Measurements from ENCODE around the gene TMEM72. TPM values are rescaled to one million over a fixed set of nuclear protein-coding genes. Genes with fewer than 3 reads are reported as not detected.

The TMEM72 gene
- total and polyA plus RNA-seq, 5 donors, result 0.14 to 0.71 (median 0.26) TPM; not detected in 1

GRCh38 chr10:44889834-44890233 is 21.3 kb upstream of the TMEM72 start:
- H3K9me3 ChIP-seq (ENCODE audit: control insufficient read depth, low read length), result no peaks in the 10 kb centered on the region
- no peaks in the 10 kb centered on the region for H3K27me3 ChIP-seq (ENCODE audit: control insufficient read depth, insufficient read depth)
- H3K4me1 ChIP-seq (ENCODE audit: control insufficient read depth, insufficient read depth, low read length), result no peaks in the 10 kb centered on the region
- H3K4me3 ChIP-seq (ENCODE audit: low read length), result no peak overlapping the region
- DNase-seq (no peak), ATAC-seq (no peak)
- H3K27ac ChIP-seq (ENCODE audit: low read length), result no peak overlapping the region
- intact Hi-C loops (cut with DNase I), result no loop called here
- WGBS, result 56% methylated on average over 1 of the region's 1 CpG

- H3K4me1 ChIP-seq (ENCODE audit: control insufficient read depth, insufficient read depth, low read length), result no peaks in the 10 kb centered on the region
- DNase-seq, result no peak
- peak in 1 of 2 donors; percentile 29 for ATAC-seq
- no peaks in the 10 kb centered on the region for H3K27me3 ChIP-seq (ENCODE audit: control insufficient read depth, insufficient read depth)
- 90% methylated on average over 6 of the region's 6 CpGs for WGBS
- intact Hi-C loops (cut with DNase I), result no loop called here
- no peak overlapping the region for H3K4me3 ChIP-seq (ENCODE audit: low read length)
- no peaks in the 10 kb centered on the region for H3K9me3 ChIP-seq (ENCODE audit: control insufficient read depth, low read length)
- no peak overlapping the region for H3K27ac ChIP-seq (ENCODE audit: low read length)
Measured at GRCh38 chr10:44890696-44891563, 20.2 kb upstream of the TMEM72 start.

GRCh38 chr10:44891721-44892120 is 19.4 kb upstream of the TMEM72 start:
- ATAC-seq (no peak), DNase-seq (no peak)
- Histone ChIP-seq H3K9me3 (ENCODE audit: control insufficient read depth, low read length) (no peaks in the 10 kb centered on the region), H3K4me1 (ENCODE audit: control insufficient read depth, insufficient read depth, low read length) (no peaks in the 10 kb centered on the region), H3K27me3 (ENCODE audit: control insufficient read depth, insufficient read depth) (no peaks in the 10 kb centered on the region), H3K27ac (ENCODE audit: low read length) (no peak overlapping the region), H3K4me3 (ENCODE audit: low read length) (no peak overlapping the region)
- intact Hi-C loops (cut with DNase I), result no loop called here
- WGBS, result 78% methylated on average over 1 of the region's 1 CpG

- DNase-seq, result no peak
- no peaks in the 10 kb centered on the region for H3K27me3 ChIP-seq (ENCODE audit: control insufficient read depth, insufficient read depth)
- H3K4me3 ChIP-seq (ENCODE audit: low read length), result no peak overlapping the region
- WGBS, result 90% methylated on average over 5 of the region's 5 CpGs
- H3K4me1 ChIP-seq (ENCODE audit: control insufficient read depth, insufficient read depth, low read length), result no peaks in the 10 kb centered on the region
- ATAC-seq, result no peak
- H3K27ac ChIP-seq (ENCODE audit: low read length), result no peak overlapping the region
- intact Hi-C loops (cut with DNase I), result no loop called here
- H3K9me3 ChIP-seq (ENCODE audit: control insufficient read depth, low read length), result no peaks in the 10 kb centered on the region
Measured at GRCh38 chr10:44893604-44894468, 17.3 kb upstream of the TMEM72 start.

GRCh38 chr10:44894691-44895090 is 16.4 kb upstream of the TMEM72 start:
- H3K4me1 ChIP-seq (ENCODE audit: control insufficient read depth, insufficient read depth, low read length), result no peaks in the 10 kb centered on the region
- H3K27ac ChIP-seq (ENCODE audit: low read length), result no peak overlapping the region
- H3K4me3 ChIP-seq (ENCODE audit: low read length), result no peak overlapping the region
- no peak for DNase-seq
- no peak for ATAC-seq
- 94% methylated on average over 4 of the region's 4 CpGs for WGBS
- no peaks in the 10 kb centered on the region for H3K9me3 ChIP-seq (ENCODE audit: control insufficient read depth, low read length)
- intact Hi-C loops (cut with DNase I), result no loop called here
- no peaks in the 10 kb centered on the region for H3K27me3 ChIP-seq (ENCODE audit: control insufficient read depth, insufficient read depth)

- Histone ChIP-seq H3K4me1 (ENCODE audit: control insufficient read depth, insufficient read depth, low read length) (no peaks in the 10 kb centered on the region), H3K27ac (ENCODE audit: low read length) (no peak overlapping the region), H3K27me3 (ENCODE audit: control insufficient read depth, insufficient read depth) (no peaks in the 10 kb centered on the region), H3K9me3 (ENCODE audit: control insufficient read depth, low read length) (no peaks in the 10 kb centered on the region), H3K4me3 (ENCODE audit: low read length) (no peak overlapping the region)
- intact Hi-C loops (cut with DNase I), result no loop called here
- DNase-seq (no peak), ATAC-seq (no peak)
- 88% methylated on average over 5 of the region's 5 CpGs for WGBS
Measured at GRCh38 chr10:44895280-44895679, 15.9 kb upstream of the TMEM72 start.

GRCh38 chr10:44897049-44897448 is 14.1 kb upstream of the TMEM72 start:
- H3K27ac ChIP-seq (ENCODE audit: low read length), result no peak overlapping the region
- ATAC-seq, result no peak
- H3K4me1 ChIP-seq (ENCODE audit: control insufficient read depth, insufficient read depth, low read length), result no peaks in the 10 kb centered on the region
- no peak overlapping the region for H3K4me3 ChIP-seq (ENCODE audit: low read length)
- DNase-seq, result no peak
- 92% methylated on average over 7 of the region's 7 CpGs for WGBS
- intact Hi-C loops (cut with DNase I), result no loop called here
- H3K9me3 ChIP-seq (ENCODE audit: control insufficient read depth, low read length), result no peaks in the 10 kb centered on the region
- no peaks in the 10 kb centered on the region for H3K27me3 ChIP-seq (ENCODE audit: control insufficient read depth, insufficient read depth)

GRCh38 chr10:44898665-44899064 is 12.5 kb upstream of the TMEM72 start:
- H3K9me3 ChIP-seq (ENCODE audit: control insufficient read depth, low read length), result no peaks in the 10 kb centered on the region
- no peak for ATAC-seq
- DNase-seq, result no peak
- WGBS, result 68% methylated on average over 4 of the region's 4 CpGs
- no peak overlapping the region for H3K27ac ChIP-seq (ENCODE audit: low read length)
- intact Hi-C loops (cut with DNase I), result no loop called here
- H3K27me3 ChIP-seq (ENCODE audit: control insufficient read depth, insufficient read depth), result no peaks in the 10 kb centered on the region
- H3K4me1 ChIP-seq (ENCODE audit: control insufficient read depth, insufficient read depth, low read length), result no peaks in the 10 kb centered on the region
- H3K4me3 ChIP-seq (ENCODE audit: low read length), result no peak overlapping the region

- Histone ChIP-seq H3K4me1 (ENCODE audit: control insufficient read depth, insufficient read depth, low read length) (no peaks in the 10 kb centered on the region), H3K27ac (ENCODE audit: low read length) (no peak overlapping the region), H3K4me3 (ENCODE audit: low read length) (no peak overlapping the region), H3K9me3 (ENCODE audit: control insufficient read depth, low read length) (no peaks in the 10 kb centered on the region), H3K27me3 (ENCODE audit: control insufficient read depth, insufficient read depth) (no peaks in the 10 kb centered on the region)
- ATAC-seq (no peak), DNase-seq (no peak)
- WGBS, result 69% methylated on average over 5 of the region's 5 CpGs
- intact Hi-C loops (cut with DNase I), result no loop called here
Measured at GRCh38 chr10:44899450-44900080, 11.6 kb upstream of the TMEM72 start.

GRCh38 chr10:44902941-44903545 is 8.1 kb upstream of the TMEM72 start:
- Histone ChIP-seq H3K4me3 (ENCODE audit: low read length) (no peak overlapping the region), H3K27ac (ENCODE audit: low read length) (no peak overlapping the region), H3K4me1 (ENCODE audit: control insufficient read depth, insufficient read depth, low read length) (no peaks in the 10 kb centered on the region), H3K27me3 (ENCODE audit: control insufficient read depth, insufficient read depth) (no peaks in the 10 kb centered on the region), H3K9me3 (ENCODE audit: control insufficient read depth, low read length) (no peaks in the 10 kb centered on the region)
- no peak for DNase-seq
- 54% methylated on average over 9 of the region's 9 CpGs for WGBS
- peak in 1 of 2 donors; percentile 25 for ATAC-seq
- intact Hi-C loops (cut with DNase I), result no loop called here

Data from right cardiac atrium (tissue), 5 donors.